ENCODE results near the gene MBOAT7.

- TF ChIP-seq, protein P1, sequence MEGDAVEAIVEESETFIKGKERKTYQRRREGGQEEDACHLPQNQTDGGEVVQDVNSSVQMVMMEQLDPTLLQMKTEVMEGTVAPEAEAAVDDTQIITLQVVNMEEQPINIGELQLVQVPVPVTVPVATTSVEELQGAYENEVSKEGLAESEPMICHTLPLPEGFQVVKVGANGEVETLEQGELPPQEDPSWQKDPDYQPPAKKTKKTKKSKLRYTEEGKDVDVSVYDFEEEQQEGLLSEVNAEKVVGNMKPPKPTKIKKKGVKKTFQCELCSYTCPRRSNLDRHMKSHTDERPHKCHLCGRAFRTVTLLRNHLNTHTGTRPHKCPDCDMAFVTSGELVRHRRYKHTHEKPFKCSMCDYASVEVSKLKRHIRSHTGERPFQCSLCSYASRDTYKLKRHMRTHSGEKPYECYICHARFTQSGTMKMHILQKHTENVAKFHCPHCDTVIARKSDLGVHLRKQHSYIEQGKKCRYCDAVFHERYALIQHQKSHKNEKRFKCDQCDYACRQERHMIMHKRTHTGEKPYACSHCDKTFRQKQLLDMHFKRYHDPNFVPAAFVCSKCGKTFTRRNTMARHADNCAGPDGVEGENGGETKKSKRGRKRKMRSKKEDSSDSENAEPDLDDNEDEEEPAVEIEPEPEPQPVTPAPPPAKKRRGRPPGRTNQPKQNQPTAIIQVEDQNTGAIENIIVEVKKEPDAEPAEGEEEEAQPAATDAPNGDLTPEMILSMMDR (conservative IDR thresholded peaks at IDR 0.05) = no peak
- no peak for TF ChIP-seq ZFX (IDR thresholded peaks at IDR 0.05)
Observed at GRCh38 chr19:54155694-54156093, 33.7 kb downstream of the MBOAT7 start.
